Stimulated activated CD4-positive, alpha-beta T cell treated with anti-CD3 and anti-CD28 coated beads, Interleukin-12 subunit alpha, Interleukin-12 subunit beta, amount 100 ng/mL, for 24 hours (primary cell): ENCODE data around the gene TMEM147.
A peak's percentile ranks its signal among the peaks of the same experiment; 100 is the strongest.

Experiments used
- DNase-seq, 2 experiments: peaks; one replicate each; pipeline ENCODE4 v3.0.0-alpha.2; 2020; ENCODE audit warnings: low read depth in 2 of 2

TMEM147 gene

GRCh38 chr19:35545001-35545854 lies at the start of gene TMEM147:
TMEM147 (plus strand) TSS chr19:35545626; CDS start chr19:35545740, 114 bp downstream.
- DNase-seq: peak; percentile 74 to 81

- DNase-seq: no peak
Observed at GRCh38 chr19:35497406-35497805, 48.0 kb upstream of the TMEM147 start.

GRCh38 chr19:35498220-35498619 lies 47.2 kb upstream of the TMEM147 start:
- no peak for DNase-seq

GRCh38 chr19:35498984-35499527 lies 46.4 kb upstream of the TMEM147 start:
- no peak for DNase-seq

- no peak for DNase-seq
Observed at GRCh38 chr19:35500611-35501010, 44.8 kb upstream of the TMEM147 start.

- DNase-seq: no peak
Observed at GRCh38 chr19:35501684-35502083, 43.7 kb upstream of the TMEM147 start.

GRCh38 chr19:35502751-35503150 lies 42.7 kb upstream of the TMEM147 start:
- no peak for DNase-seq

GRCh38 chr19:35506011-35506410 lies 39.4 kb upstream of the TMEM147 start:
- DNase-seq: no peak

- DNase-seq: no peak
Observed at GRCh38 chr19:35507561-35507960, 37.9 kb upstream of the TMEM147 start.

- DNase-seq: no peak
Observed at GRCh38 chr19:35508129-35508528, 37.3 kb upstream of the TMEM147 start.

- DNase-seq: no peak
Observed at GRCh38 chr19:35509018-35509652, 36.3 kb upstream of the TMEM147 start.

GRCh38 chr19:35509861-35510625 lies 35.4 kb upstream of the TMEM147 start:
- peak; percentile 36 to 74 for DNase-seq

GRCh38 chr19:35510626-35510964 lies 34.8 kb upstream of the TMEM147 start:
- DNase-seq: no peak

- no peak for DNase-seq
Observed at GRCh38 chr19:35511337-35511736, 34.1 kb upstream of the TMEM147 start.

GRCh38 chr19:35512831-35513627 lies 32.4 kb upstream of the TMEM147 start:
- no peak for DNase-seq

- no peak for DNase-seq
Observed at GRCh38 chr19:35513628-35514281, 31.7 kb upstream of the TMEM147 start, which contains the start of gene DMKN. DMKN (minus strand) TSS chr19:35513649; CDS start chr19:35513475, 174 bp downstream.

- DNase-seq: no peak
Observed at GRCh38 chr19:35514282-35514809, 31.1 kb upstream of the TMEM147 start.

GRCh38 chr19:35516310-35516709 lies 29.1 kb upstream of the TMEM147 start:
- no peak for DNase-seq

- DNase-seq: no peak
Observed at GRCh38 chr19:35517342-35517741, 28.1 kb upstream of the TMEM147 start.

GRCh38 chr19:35518313-35518712 lies 27.1 kb upstream of the TMEM147 start:
- DNase-seq: no peak
